Measurements from ENCODE around the gene KRT17. TPM values are rescaled to one million over a fixed set of nuclear protein-coding genes. Genes with fewer than 3 reads are reported as not detected.
A peak's percentile ranks its signal among the peaks of the same experiment; 100 is the strongest.

The KRT17 gene
- total RNA-seq (1 to 10 TPM in 1 of 2 donors, under 1 TPM in 1; 0.69 to 1.5 TPM), polyA plus RNA-seq (ENCODE audit: insufficient read length in 2 of 2) (under 1 TPM in 1 of 2 donors, not detected in 1; 0.66 TPM)
- long read RNA-seq, donor 1, partial matches to known transcripts = 0 of 1 reads
- long read RNA-seq, donor 1, other reads (novel, unspliced or antisense) = 0 of 1 reads
- long read RNA-seq, donor 2 = 0 reads
- long read RNA-seq, donor 3 = 0 reads
- long read RNA-seq, donor 4 = 0 reads

DNA sequence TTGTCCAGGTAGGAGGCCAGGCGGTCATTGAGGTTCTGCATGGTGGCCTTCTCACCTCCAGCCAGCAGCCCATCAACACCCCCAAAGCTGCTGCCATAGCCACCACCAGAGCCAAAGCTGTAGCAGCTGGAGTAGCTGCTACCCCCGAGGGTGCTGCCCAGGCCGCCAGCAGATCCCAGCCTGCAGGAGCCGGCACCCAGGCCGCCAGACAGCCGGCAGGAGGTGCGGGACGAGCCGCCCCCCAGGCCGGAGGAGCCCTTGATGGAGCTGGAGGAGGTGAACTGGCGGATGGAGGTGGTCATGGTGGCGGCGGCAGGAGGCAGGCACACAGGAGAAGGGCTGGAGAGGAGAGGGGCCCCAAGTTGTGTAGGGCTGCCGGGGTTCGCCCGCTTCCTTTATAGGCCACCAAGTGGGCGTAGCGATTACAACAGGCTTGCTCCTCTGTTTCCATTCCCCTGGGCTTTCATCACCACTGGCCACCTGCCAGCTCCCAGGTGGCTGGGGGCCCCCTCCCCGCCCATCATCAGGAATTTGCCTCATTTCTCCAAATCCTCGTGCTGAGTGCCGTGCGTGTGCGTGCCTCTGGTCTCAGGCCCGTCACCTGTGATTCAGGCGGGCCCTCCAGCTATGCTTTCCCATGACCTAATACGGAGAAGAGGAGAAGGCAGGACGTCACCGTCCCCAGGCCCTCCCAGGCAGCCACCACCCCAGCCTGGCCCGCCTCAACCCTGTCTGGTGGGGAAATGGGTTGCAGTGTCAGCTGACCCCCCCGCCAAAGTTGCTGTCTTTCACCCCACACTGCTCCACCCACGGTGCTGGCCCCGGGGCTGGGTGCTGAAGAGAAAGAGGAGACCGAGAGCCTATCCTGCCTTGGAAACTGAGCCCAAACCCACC lies at the start of gene KRT17:
KRT17 (minus strand) TSS at position 368 of the 894 bp plus-strand sequence; CDS start at position 302, 66 bp downstream.
- no peak within 1 kb of the TSS for H3K4me3 ChIP-seq (ENCODE audit: low read depth, low read length)

DNA sequence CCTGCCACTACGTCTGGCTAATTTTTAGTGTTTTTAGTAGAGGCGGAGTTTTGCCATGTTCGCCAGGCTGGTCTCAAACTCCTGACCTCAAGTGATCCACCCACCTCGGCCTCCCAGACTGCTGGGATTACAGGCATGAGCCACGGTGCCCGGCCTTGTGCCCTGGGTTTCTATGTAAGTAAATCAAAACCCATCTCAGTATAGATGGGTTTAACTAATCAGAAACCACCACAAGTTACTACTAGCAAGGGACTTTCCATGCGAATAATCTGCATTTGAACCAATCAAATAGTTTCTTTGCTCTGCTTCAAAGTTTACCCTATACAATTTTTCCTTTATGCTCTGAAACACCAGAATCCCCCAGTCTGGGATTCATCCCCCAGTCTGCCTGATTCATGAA lies 47.8 kb upstream of the KRT17 start:
- Histone ChIP-seq H3K4me1 (ENCODE audit: control insufficient read depth, insufficient read depth, low read length) (peaks cover 6% of the 10 kb centered on the region), H3K4me3 (ENCODE audit: low read depth, low read length) (no peak overlapping the region), H3K36me3 (ENCODE audit: control insufficient read depth, insufficient read depth, low read length) (no peaks in the 10 kb centered on the region), H3K27ac (ENCODE audit: low read depth, low read length) (no peak overlapping the region), H3K27me3 (ENCODE audit: control insufficient read depth, insufficient read depth, low read length) (no peaks in the 10 kb centered on the region), H3K9me3 (ENCODE audit: control insufficient read depth, insufficient read depth, low read length) (no peaks in the 10 kb centered on the region)
- WGBS (ENCODE audit: insufficient coverage) = 100% methylated on average over 1 of the region's 7 CpGs
- DNase-seq (ENCODE audit: low read depth in 4 of 6, low spot score in 6 of 6) = no peak

More for the DNA sequence above, at the start of gene KRT17:
- H3K27me3 ChIP-seq (ENCODE audit: control insufficient read depth, insufficient read depth, low read length) = no peaks in the 10 kb centered on the region
- no peaks in the 10 kb centered on the region for H3K9me3 ChIP-seq (ENCODE audit: control insufficient read depth, insufficient read depth, low read length)
- no peak within 1 kb of the TSS for H3K27ac ChIP-seq (ENCODE audit: low read depth, low read length)
- no peak for DNase-seq (ENCODE audit: low read depth in 4 of 6, low spot score in 6 of 6)
- WGBS (ENCODE audit: insufficient coverage) = 81% methylated on average over 22 of the region's 33 CpGs
- no peaks in the 10 kb centered on the region for H3K36me3 ChIP-seq (ENCODE audit: control insufficient read depth, insufficient read depth, low read length)
- H3K4me1 ChIP-seq (ENCODE audit: control insufficient read depth, insufficient read depth, low read length) = peaks cover 5% of the 10 kb centered on the region

DNA sequence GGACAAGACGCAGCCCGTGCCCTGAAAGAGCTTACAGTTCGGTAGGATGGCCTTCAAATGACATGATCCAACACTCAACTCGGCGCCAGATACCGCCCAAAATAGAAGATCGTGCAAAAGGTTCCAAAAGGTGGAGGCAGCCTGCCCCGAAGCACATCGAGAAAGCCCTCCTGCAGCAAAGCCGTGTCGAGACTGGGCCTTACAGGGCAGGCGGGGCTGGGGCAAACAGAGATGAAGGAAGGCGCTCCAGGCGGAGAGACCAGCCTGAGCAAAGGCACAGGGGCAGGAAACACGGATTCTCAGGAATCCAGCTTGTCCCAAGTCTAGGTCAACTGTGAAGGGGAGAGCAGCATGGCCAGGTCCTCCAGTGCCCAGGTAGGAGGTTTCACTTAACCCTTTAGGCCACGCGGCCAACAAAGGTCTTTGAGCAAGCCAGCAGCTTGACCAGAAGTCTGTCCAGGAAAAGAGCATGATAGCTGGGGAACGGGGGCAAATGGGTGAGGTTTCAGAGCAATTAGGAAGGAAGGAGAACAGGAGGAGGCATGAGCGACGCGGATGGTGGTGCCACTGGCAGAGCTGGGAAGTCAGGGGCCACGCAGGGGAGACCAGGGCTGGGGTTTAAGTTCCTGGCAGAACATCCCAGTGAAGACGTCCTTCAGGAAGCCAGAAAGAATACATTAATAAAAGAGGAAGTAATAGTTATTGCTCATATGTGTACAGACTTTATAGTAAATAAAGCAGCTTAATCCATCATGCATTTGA lies 43.1 kb upstream of the KRT17 start:
- WGBS (ENCODE audit: insufficient coverage) = 38% methylated on average over 21 of the region's 23 CpGs
- Histone ChIP-seq H3K9me3 (ENCODE audit: control insufficient read depth, insufficient read depth, low read length) (no peaks in the 10 kb centered on the region), H3K4me3 (ENCODE audit: low read depth, low read length) (peak overlapping the region; percentile 48), H3K4me1 (ENCODE audit: control insufficient read depth, insufficient read depth, low read length) (peaks cover 24% of the 10 kb centered on the region), H3K27me3 (ENCODE audit: control insufficient read depth, insufficient read depth, low read length) (no peaks in the 10 kb centered on the region), H3K27ac (ENCODE audit: low read depth, low read length) (no peak overlapping the region), H3K36me3 (ENCODE audit: control insufficient read depth, insufficient read depth, low read length) (no peaks in the 10 kb centered on the region)
- no peak for DNase-seq (ENCODE audit: low read depth in 4 of 6, low spot score in 6 of 6)

GRCh38 chr17:41666708-41667279 lies 42.4 kb upstream of the KRT17 start:
- Histone ChIP-seq H3K27me3 (ENCODE audit: control insufficient read depth, insufficient read depth, low read length) (no peaks in the 10 kb centered on the region), H3K9me3 (ENCODE audit: control insufficient read depth, insufficient read depth, low read length) (no peaks in the 10 kb centered on the region), H3K4me3 (ENCODE audit: low read depth, low read length) (peak overlapping the region; percentile 48), H3K4me1 (ENCODE audit: control insufficient read depth, insufficient read depth, low read length) (peaks cover 24% of the 10 kb centered on the region), H3K36me3 (ENCODE audit: control insufficient read depth, insufficient read depth, low read length) (no peaks in the 10 kb centered on the region), H3K27ac (ENCODE audit: low read depth, low read length) (peak overlapping the region; percentile 69)
- WGBS (ENCODE audit: insufficient coverage) = under 1% methylated on average over 17 of the region's 23 CpGs
- peak; percentile 63 to 95 (median 68) for DNase-seq (ENCODE audit: low read depth in 4 of 6, low spot score in 6 of 6)

GRCh38 chr17:41666237-41666641 lies 41.9 kb upstream of the KRT17 start:
- Histone ChIP-seq H3K9me3 (ENCODE audit: control insufficient read depth, insufficient read depth, low read length) (no peaks in the 10 kb centered on the region), H3K36me3 (ENCODE audit: control insufficient read depth, insufficient read depth, low read length) (no peaks in the 10 kb centered on the region), H3K4me3 (ENCODE audit: low read depth, low read length) (peak overlapping the region; percentile 48), H3K4me1 (ENCODE audit: control insufficient read depth, insufficient read depth, low read length) (peaks cover 24% of the 10 kb centered on the region), H3K27ac (ENCODE audit: low read depth, low read length) (peak overlapping the region; percentile 69), H3K27me3 (ENCODE audit: control insufficient read depth, insufficient read depth, low read length) (no peaks in the 10 kb centered on the region)
- WGBS (ENCODE audit: insufficient coverage) = 10% methylated on average over 3 of the region's 11 CpGs
- peak in 2 of 6 donors; percentile 57 to 95 for DNase-seq (ENCODE audit: low read depth in 4 of 6, low spot score in 6 of 6)

GRCh38 chr17:41665566-41666236 lies 41.3 kb upstream of the KRT17 start:
- H3K27me3 ChIP-seq (ENCODE audit: control insufficient read depth, insufficient read depth, low read length) = no peaks in the 10 kb centered on the region
- WGBS (ENCODE audit: insufficient coverage) = 5% methylated on average over 30 of the region's 39 CpGs
- H3K36me3 ChIP-seq (ENCODE audit: control insufficient read depth, insufficient read depth, low read length) = no peaks in the 10 kb centered on the region
- peaks cover 24% of the 10 kb centered on the region for H3K4me1 ChIP-seq (ENCODE audit: control insufficient read depth, insufficient read depth, low read length)
- H3K9me3 ChIP-seq (ENCODE audit: control insufficient read depth, insufficient read depth, low read length) = no peaks in the 10 kb centered on the region
- H3K4me3 ChIP-seq (ENCODE audit: low read depth, low read length) = peak overlapping the region; percentile 48
- H3K27ac ChIP-seq (ENCODE audit: low read depth, low read length) = peak overlapping the region; percentile 69
- peak; percentile 65 to 94 (median 72) for DNase-seq (ENCODE audit: low read depth in 4 of 6, low spot score in 6 of 6)

DNA sequence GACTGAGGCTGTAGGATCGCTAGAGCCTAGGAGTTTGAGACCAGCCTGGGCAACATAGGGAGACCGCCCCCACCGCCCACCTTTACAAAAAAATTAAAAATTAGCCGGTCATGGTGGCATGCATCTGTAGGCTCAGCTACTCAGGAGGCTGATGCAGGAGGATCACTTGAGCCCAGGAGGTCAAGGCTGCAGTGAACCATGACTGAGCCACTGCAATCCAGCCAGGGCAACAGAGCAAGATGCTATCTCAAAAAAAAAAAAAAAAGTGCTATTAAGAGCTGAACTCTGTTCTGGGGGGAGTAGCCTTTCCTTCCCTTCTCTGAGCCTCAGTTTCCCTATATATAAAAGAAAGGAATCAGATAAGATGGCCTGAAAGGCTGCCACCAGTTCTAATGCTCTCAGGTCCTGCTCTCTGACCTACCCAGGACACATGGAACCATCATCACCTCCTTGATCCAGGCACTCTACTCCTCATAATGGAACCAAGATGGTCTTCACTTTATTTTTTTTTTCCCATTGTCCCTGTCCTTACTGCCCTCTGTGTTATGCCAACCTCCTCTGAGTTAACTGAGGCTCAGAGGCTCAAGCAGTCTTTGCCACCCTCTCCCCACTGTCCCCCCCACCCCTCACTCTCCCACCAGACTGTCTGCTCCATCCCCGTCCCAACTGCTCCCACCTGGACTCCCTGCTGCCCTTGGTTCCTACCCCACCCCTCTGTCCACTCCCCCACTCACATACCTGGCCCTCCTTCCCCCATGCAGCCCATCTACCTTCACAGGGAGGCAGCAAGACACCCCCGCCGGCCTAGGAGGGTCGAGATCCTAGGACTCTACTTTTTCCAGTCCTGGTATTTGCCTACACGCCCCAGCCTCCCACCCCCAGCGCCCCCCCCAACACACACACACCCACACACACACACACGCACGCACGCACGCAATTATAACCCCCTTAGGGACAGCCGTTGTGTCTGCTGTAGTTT lies 40.5 kb upstream of the KRT17 start:
- DNase-seq (ENCODE audit: low read depth in 4 of 6, low spot score in 6 of 6) = no peak
- peak overlapping the region; percentile 48 for H3K4me3 ChIP-seq (ENCODE audit: low read depth, low read length)
- H3K27me3 ChIP-seq (ENCODE audit: control insufficient read depth, insufficient read depth, low read length) = no peaks in the 10 kb centered on the region
- no peak overlapping the region for H3K27ac ChIP-seq (ENCODE audit: low read depth, low read length)
- no peaks in the 10 kb centered on the region for H3K9me3 ChIP-seq (ENCODE audit: control insufficient read depth, insufficient read depth, low read length)
- peaks cover 24% of the 10 kb centered on the region for H3K4me1 ChIP-seq (ENCODE audit: control insufficient read depth, insufficient read depth, low read length)
- 45% methylated on average over 7 of the region's 15 CpGs for WGBS (ENCODE audit: insufficient coverage)
- no peaks in the 10 kb centered on the region for H3K36me3 ChIP-seq (ENCODE audit: control insufficient read depth, insufficient read depth, low read length)

DNA sequence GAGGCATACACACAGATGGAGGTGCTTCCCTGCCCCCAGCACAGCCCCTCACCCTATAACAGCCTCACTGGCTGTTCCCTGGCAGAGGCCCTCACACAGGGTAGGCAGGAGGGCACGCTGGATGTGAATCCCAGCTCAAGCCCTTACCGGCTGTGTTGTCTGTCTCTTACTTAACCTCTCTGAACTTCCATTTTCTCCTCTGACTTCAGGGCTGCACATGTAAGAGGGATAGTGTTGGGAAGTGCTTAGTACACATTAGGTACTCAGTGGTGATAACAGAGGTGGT lies 39.7 kb upstream of the KRT17 start:
- no peaks in the 10 kb centered on the region for H3K9me3 ChIP-seq (ENCODE audit: control insufficient read depth, insufficient read depth, low read length)
- no peak for DNase-seq (ENCODE audit: low read depth in 4 of 6, low spot score in 6 of 6)
- H3K36me3 ChIP-seq (ENCODE audit: control insufficient read depth, insufficient read depth, low read length) = no peaks in the 10 kb centered on the region
- H3K4me1 ChIP-seq (ENCODE audit: control insufficient read depth, insufficient read depth, low read length) = peaks cover 24% of the 10 kb centered on the region
- WGBS (ENCODE audit: insufficient coverage) = no CpG with 5 or more reads among the region's 2 CpGs
- H3K27ac ChIP-seq (ENCODE audit: low read depth, low read length) = no peak overlapping the region
- H3K27me3 ChIP-seq (ENCODE audit: control insufficient read depth, insufficient read depth, low read length) = no peaks in the 10 kb centered on the region
- H3K4me3 ChIP-seq (ENCODE audit: low read depth, low read length) = no peak overlapping the region
